ENCODE measurements around the gene SENP6.
"Not testable (repeated sequence)": the region's sequence is repeated elsewhere in the genome, so short reads cannot be mapped to it uniquely, and the experiment has no call there.

The SENP6 gene

GRCh38 chr6:75666592-75666991 lies 64.9 kb downstream of the SENP6 start:
- DNase-seq = no peak

- DNase-seq = no peak
Observed at GRCh38 chr6:75673884-75674283, 72.2 kb downstream of the SENP6 start.

- no peak for DNase-seq
Observed at GRCh38 chr6:75676377-75676776, 74.7 kb downstream of the SENP6 start.

- not testable (repeated sequence) for DNase-seq
Observed at GRCh38 chr6:75682548-75682947, 80.9 kb downstream of the SENP6 start.

GRCh38 chr6:75683005-75683404 lies 81.3 kb downstream of the SENP6 start:
- DNase-seq = not testable (repeated sequence)

- DNase-seq = not testable (repeated sequence)
Observed at GRCh38 chr6:75687535-75687934, 85.9 kb downstream of the SENP6 start.

GRCh38 chr6:75687937-75688336 lies 86.3 kb downstream of the SENP6 start:
- not testable (repeated sequence) for DNase-seq

- DNase-seq = no peak
Observed at GRCh38 chr6:75689576-75689975, 87.9 kb downstream of the SENP6 start.

- DNase-seq = no peak
Observed at GRCh38 chr6:75691012-75691411, 89.3 kb downstream of the SENP6 start.

- DNase-seq = no peak
Observed at GRCh38 chr6:75693534-75693933, 91.9 kb downstream of the SENP6 start.

GRCh38 chr6:75694406-75694805 lies 92.7 kb downstream of the SENP6 start:
- DNase-seq = no peak

- not testable (repeated sequence) for DNase-seq
Observed at GRCh38 chr6:75708334-75708733, 106.7 kb downstream of the SENP6 start.

- no peak for DNase-seq
Observed at GRCh38 chr6:75711173-75711572, 109.5 kb downstream of the SENP6 start.

- DNase-seq = no peak
Observed at GRCh38 chr6:75719133-75719532, 117.5 kb downstream of the SENP6 start.

- no peak for DNase-seq
Observed at GRCh38 chr6:75723382-75723781, 121.7 kb downstream of the SENP6 start.

- DNase-seq = no peak
Observed at GRCh38 chr6:75727206-75727605, 125.5 kb downstream of the SENP6 start.

GRCh38 chr6:75731029-75731428 lies 129.3 kb downstream of the SENP6 start:
- not testable (repeated sequence) for DNase-seq

GRCh38 chr6:75735491-75736186 lies 134.0 kb downstream of the SENP6 start:
- DNase-seq = no peak

- no peak for DNase-seq
Observed at GRCh38 chr6:75743971-75744370, 142.3 kb downstream of the SENP6 start.

- DNase-seq = no peak
Observed at GRCh38 chr6:75745404-75745803, 143.7 kb downstream of the SENP6 start.

- no peak for DNase-seq
Observed at GRCh38 chr6:75746221-75746620, 144.5 kb downstream of the SENP6 start.

- DNase-seq = no peak
Observed at GRCh38 chr6:75747152-75747992, 145.7 kb downstream of the SENP6 start.

GRCh38 chr6:75748003-75748742 lies 146.5 kb downstream of the SENP6 start:
- DNase-seq = no peak

Measured in activated T-cell treated with anti-CD3 and anti-CD28 coated beads for 4 hours (primary cell).